ENCODE results near the gene MYO5A. TPM values are rescaled to one million over a fixed set of nuclear protein-coding genes. Genes with fewer than 3 reads are reported as not detected.
"Not testable (repeated sequence)": the region's sequence is repeated elsewhere in the genome, so short reads cannot be mapped to it uniquely, and the experiment has no call there.

MYO5A gene
- total and polyA plus RNA-seq, 9 of the 15 experiments (the other 6 are each of a cell fraction or from before 2014, with no cell fraction given): 0.03 to 0.82 (median 0.40) TPM

GRCh38 chr15:52462806-52463360, 65.8 kb downstream of the MYO5A start:
- Histone ChIP-seq H3K27ac (ENCODE audit: extremely low read depth, low read depth, low read length) (no peak overlapping the region), H3K9me3 (replicated peaks; ENCODE audit: control insufficient read depth, insufficient read depth, low read depth, low read length) (no peaks in the 10 kb centered on the region), H3K79me2 (ENCODE audit: control insufficient read depth, insufficient read depth, low read length) (no peaks in the 10 kb centered on the region), H3K4me1 (replicated peaks in 1 of 2; ENCODE audit: control insufficient read depth in 2 of 2, insufficient read depth in 2 of 2, low read length in 2 of 2) (no peaks in the 10 kb centered on the region), H3K4me3 (no peak overlapping the region), H3K9ac (ENCODE audit: insufficient read depth in 1 of 2, low read depth in 2 of 2, low read length in 2 of 2) (no peak overlapping the region), H3K9me1 (ENCODE audit: control insufficient read depth, insufficient read depth, low read length) (no peaks in the 10 kb centered on the region), H3K36me3 (ENCODE audit: control insufficient read depth, insufficient read depth, low read length) (no peaks in the 10 kb centered on the region), H3K4me2 (ENCODE audit: insufficient read depth, low read length) (no peak overlapping the region), H3K27me3 (ENCODE audit: control insufficient read depth in 2 of 2, insufficient read depth in 2 of 2, low read length in 2 of 2) (peaks cover 0 to 15% of the 10 kb centered on the region in 2 experiments; a peak in 2 of 5 replicates), H2AFZ (ENCODE audit: low read depth, low read length) (no peak overlapping the region), H4K20me1 (replicated peaks; ENCODE audit: control insufficient read depth, insufficient read depth, low read length) (no peaks in the 10 kb centered on the region)
- intact Hi-C loops (cut with micrococcal nuclease): loop anchor here (10.0 kb wide), 3 partner anchors 128 to 272 kb away; no protein-coding TSS in a partner anchor
- 2% methylated on average over 6 of the region's 6 CpGs for WGBS (ENCODE audit: insufficient coverage, low coverage, missing lambda C conversion rate)
- ATAC-seq (no peak), DNase-seq (ENCODE audit: extremely low read depth in 1 of 4, low spot score in 3 of 4) (no peak), FAIRE-seq (no peak)
- no peak for TF ChIP-seq CBFB (CRISPR knock-in tag; IDR thresholded peaks at IDR 0.05)
- TF ChIP-seq PKNOX1 (IDR thresholded peaks at IDR 0.05): 0 out of 2 replicates have a peak, but pooled peaks have one; percentile 16
- TF ChIP-seq U2AF1 (optimal IDR thresholded peaks at IDR 0.05; ENCODE audit: low read depth, low read length): no peak
- TF ChIP-seq ZNF134 (CRISPR knock-in tag; conservative IDR thresholded peaks at IDR 0.05): no peak
- TF ChIP-seq ZNF277 (CRISPR knock-in tag; IDR thresholded peaks at IDR 0.05; ENCODE audit: borderline replicate concordance): no peak
- TF ChIP-seq IRF2 (CRISPR knock-in tag; IDR thresholded peaks at IDR 0.05): no peak
- ChIA-PET CTCF (ENCODE audit: low intra/inter-chr PET ratio) (no interaction called here), POLR2A (no interaction called here)
- in situ Hi-C loops (cut with MboI): no loop called here
- BruUV-seq (replicated peaks): no TSS peak

GRCh38 chr15:52459701-52460100, 69.0 kb downstream of the MYO5A start:
- H3K9me1 ChIP-seq (ENCODE audit: control insufficient read depth, insufficient read depth, low read length); H3K27me3 ChIP-seq (ENCODE audit: control insufficient read depth in 2 of 2, insufficient read depth in 2 of 2, low read length in 2 of 2); DNase-seq (ENCODE audit: extremely low read depth in 1 of 4, low spot score in 3 of 4); ATAC-seq; H3K9ac ChIP-seq (ENCODE audit: insufficient read depth in 1 of 2, low read depth in 2 of 2, low read length in 2 of 2); H3K4me2 ChIP-seq (ENCODE audit: insufficient read depth, low read length); H3K4me3 ChIP-seq; H2AFZ ChIP-seq (ENCODE audit: low read depth, low read length); H3K79me2 ChIP-seq (ENCODE audit: control insufficient read depth, insufficient read depth, low read length); H3K9me3 ChIP-seq (replicated peaks; ENCODE audit: control insufficient read depth, insufficient read depth, low read depth, low read length); POLR2A ChIA-PET; FAIRE-seq; H4K20me1 ChIP-seq (replicated peaks; ENCODE audit: control insufficient read depth, insufficient read depth, low read length); H3K36me3 ChIP-seq (ENCODE audit: control insufficient read depth, insufficient read depth, low read length); BruUV-seq (replicated peaks); in situ Hi-C loops (cut with MboI); H3K27ac ChIP-seq (ENCODE audit: extremely low read depth, low read depth, low read length); H3K4me1 ChIP-seq (replicated peaks in 1 of 2; ENCODE audit: control insufficient read depth in 2 of 2, insufficient read depth in 2 of 2, low read length in 2 of 2); CTCF ChIA-PET (ENCODE audit: low intra/inter-chr PET ratio): not testable (repeated sequence)
- intact Hi-C loops (cut with micrococcal nuclease): loop anchor here (10.0 kb wide), 3 partner anchors 125 to 275 kb away; no protein-coding TSS in a partner anchor
- WGBS (ENCODE audit: insufficient coverage, low coverage, missing lambda C conversion rate): 16% methylated on average over 7 of the region's 31 CpGs

Measured in K562 (cell line).